ENCODE results near the gene MSANTD7. TPM values are rescaled to one million over a fixed set of nuclear protein-coding genes. Genes with fewer than 3 reads are reported as not detected.

The MSANTD7 gene, protein sequence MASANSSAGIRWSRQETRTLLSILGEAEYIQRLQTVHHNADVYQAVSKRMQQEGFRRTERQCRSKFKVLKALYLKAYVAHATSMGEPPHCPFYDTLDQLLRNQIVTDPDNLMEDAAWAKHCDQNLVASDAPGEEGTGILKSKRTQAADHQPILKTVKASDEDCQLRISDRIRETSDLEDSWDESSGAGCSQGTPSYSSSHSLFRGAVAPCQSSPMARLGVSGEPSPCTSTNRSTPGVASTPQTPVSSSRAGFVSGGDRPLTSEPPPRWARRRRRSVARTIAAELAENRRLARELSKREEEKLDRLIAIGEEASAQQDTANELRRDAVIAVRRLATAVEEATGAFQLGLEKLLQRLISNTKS
- total RNA-seq: 1 to 10 TPM; 3.8 to 6.1 (median 5.6) TPM
- polyA plus RNA-seq: 1 to 10 TPM; 1.6 to 3.0 TPM
- long read RNA-seq, donor 1, full-length matches to known transcripts: 4 of 5 reads
- long read RNA-seq, donor 1, partial matches to known transcripts: 1 of 5 reads
- long read RNA-seq, donor 1, other reads (novel, unspliced or antisense): 0 of 5 reads
- long read RNA-seq, donor 2, full-length matches to known transcripts: 10 of 10 reads
- long read RNA-seq, donor 2, partial matches to known transcripts: 0 of 10 reads
- long read RNA-seq, donor 2, other reads (novel, unspliced or antisense): 0 of 10 reads
- long read RNA-seq, donor 3, full-length matches to known transcripts: 11 of 13 reads
- long read RNA-seq, donor 3, partial matches to known transcripts: 2 of 13 reads
- long read RNA-seq, donor 3, other reads (novel, unspliced or antisense): 0 of 13 reads

- DNase-seq (peak; percentile 99 to 100), ATAC-seq (peak; percentile 98 to 100 (median 99))
- intact Hi-C loops (cut with DNase I): loop anchor here in 8 of 10 donors (2.0 to 10.0 kb wide), 4 partner anchors 39 to 257 kb away; partner anchors contain the start of genes SUV39H2 (in 8 of the 8) and RPP38 (in 1 of the 8)
- Histone ChIP-seq H3K4me1 (peaks cover 0 to 28% (median 24%) of the 10 kb centered on the region in 9 donors), H3K27me3 (no peaks in the 10 kb centered on the region), H3K9me3 (no peaks in the 10 kb centered on the region), H3K4me3 (peak within 1 kb of the TSS; percentile 80 to 99 (median 92)), H3K27ac (peak within 1 kb of the TSS; percentile 90 to 99 (median 96)), H3K36me3 (peaks cover 0 to 43% (median 16%) of the 10 kb centered on the region in 9 donors)
- TF ChIP-seq, protein P1, sequence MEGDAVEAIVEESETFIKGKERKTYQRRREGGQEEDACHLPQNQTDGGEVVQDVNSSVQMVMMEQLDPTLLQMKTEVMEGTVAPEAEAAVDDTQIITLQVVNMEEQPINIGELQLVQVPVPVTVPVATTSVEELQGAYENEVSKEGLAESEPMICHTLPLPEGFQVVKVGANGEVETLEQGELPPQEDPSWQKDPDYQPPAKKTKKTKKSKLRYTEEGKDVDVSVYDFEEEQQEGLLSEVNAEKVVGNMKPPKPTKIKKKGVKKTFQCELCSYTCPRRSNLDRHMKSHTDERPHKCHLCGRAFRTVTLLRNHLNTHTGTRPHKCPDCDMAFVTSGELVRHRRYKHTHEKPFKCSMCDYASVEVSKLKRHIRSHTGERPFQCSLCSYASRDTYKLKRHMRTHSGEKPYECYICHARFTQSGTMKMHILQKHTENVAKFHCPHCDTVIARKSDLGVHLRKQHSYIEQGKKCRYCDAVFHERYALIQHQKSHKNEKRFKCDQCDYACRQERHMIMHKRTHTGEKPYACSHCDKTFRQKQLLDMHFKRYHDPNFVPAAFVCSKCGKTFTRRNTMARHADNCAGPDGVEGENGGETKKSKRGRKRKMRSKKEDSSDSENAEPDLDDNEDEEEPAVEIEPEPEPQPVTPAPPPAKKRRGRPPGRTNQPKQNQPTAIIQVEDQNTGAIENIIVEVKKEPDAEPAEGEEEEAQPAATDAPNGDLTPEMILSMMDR (IDR thresholded peaks at IDR 0.05): peak in 1 of 9 donors; percentile 7
- WGBS, 2 donors: 0 to 1% methylated on average over 72 of the region's 72 CpGs
These were observed at the start of gene MSANTD7, which contains the start of the genes CDNF and HSPA14 for GRCh38 chr10:14837757-14838581. Gene MSANTD7, plus strand, starts transcription at chr10:14838306. Its CDS starts 3,979 bp downstream, at chr10:14842285. Gene CDNF, minus strand, starts transcription at chr10:14838037. Its CDS starts 91 bp downstream, at chr10:14837946. Gene HSPA14, plus strand, starts transcription at chr10:14838306. Its CDS starts 97 bp downstream, at chr10:14838403.

DNA sequence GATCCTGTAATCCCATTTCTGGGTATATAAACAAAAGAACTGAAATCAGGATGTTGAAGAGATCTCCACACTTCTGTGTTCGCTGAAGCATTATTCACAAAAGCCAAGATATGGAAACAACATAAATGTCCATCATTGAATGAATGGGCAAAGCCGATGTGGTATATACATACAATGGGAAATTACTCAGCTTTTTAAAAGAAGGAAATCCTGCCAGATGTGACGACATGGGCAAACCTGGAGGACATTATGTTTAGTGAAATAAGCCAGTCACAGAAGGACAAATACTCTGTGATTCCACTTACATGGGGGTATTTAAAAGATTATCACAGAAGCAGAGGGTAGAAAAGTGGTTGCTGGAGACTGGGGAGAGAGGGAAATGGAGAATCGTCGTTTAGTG lies 39.5 kb upstream of the MSANTD7 start:
- H3K9me3 ChIP-seq: no peaks in the 10 kb centered on the region
- H3K4me1 ChIP-seq: no peaks in the 10 kb centered on the region
- WGBS, 2 donors: 32 to 47% methylated on average over 5 of the region's 5 CpGs
- H3K4me3 ChIP-seq: no peak overlapping the region
- no peak overlapping the region for H3K27ac ChIP-seq
- intact Hi-C loops (cut with DNase I): no loop called here
- no peak for ATAC-seq
- H3K27me3 ChIP-seq: peaks cover 0 to 2% (median 0%) of the 10 kb centered on the region in 7 donors
- no peak for DNase-seq
- H3K36me3 ChIP-seq: no peaks in the 10 kb centered on the region
- TF ChIP-seq, protein P1 (IDR thresholded peaks at IDR 0.05): no peak

GRCh38 chr10:14800397-14800796 lies 37.7 kb upstream of the MSANTD7 start:
- intact Hi-C loops (cut with DNase I): no loop called here
- TF ChIP-seq, protein P1 (IDR thresholded peaks at IDR 0.05): no peak
- no peak overlapping the region for H3K4me3 ChIP-seq
- 54 to 62% methylated on average over 1 of the region's 1 CpG for WGBS, 2 donors
- peaks cover 0 to 2% (median 0%) of the 10 kb centered on the region in 7 donors for H3K27me3 ChIP-seq
- H3K9me3 ChIP-seq: no peaks in the 10 kb centered on the region
- H3K36me3 ChIP-seq: no peaks in the 10 kb centered on the region
- H3K27ac ChIP-seq: no peak overlapping the region
- no peaks in the 10 kb centered on the region for H3K4me1 ChIP-seq
- DNase-seq: no peak
- ATAC-seq: no peak

Data from heart right ventricle (tissue), 16 donors.